Urothelium cell line (cell line): Measurements from ENCODE around the gene IGFBPL1.

Experiments
- DNase-seq: peaks from one replicate; pipeline ENCODE4 v3.0.0; 2011; ENCODE audit warnings: low spot score, mixed read lengths
- FAIRE-seq: peaks from 2 replicates; lab custom pipeline; 2011; peaks lifted over from hg19 to GRCh38; lab: Jason Lieb, UNC

The IGFBPL1 gene

DNA sequence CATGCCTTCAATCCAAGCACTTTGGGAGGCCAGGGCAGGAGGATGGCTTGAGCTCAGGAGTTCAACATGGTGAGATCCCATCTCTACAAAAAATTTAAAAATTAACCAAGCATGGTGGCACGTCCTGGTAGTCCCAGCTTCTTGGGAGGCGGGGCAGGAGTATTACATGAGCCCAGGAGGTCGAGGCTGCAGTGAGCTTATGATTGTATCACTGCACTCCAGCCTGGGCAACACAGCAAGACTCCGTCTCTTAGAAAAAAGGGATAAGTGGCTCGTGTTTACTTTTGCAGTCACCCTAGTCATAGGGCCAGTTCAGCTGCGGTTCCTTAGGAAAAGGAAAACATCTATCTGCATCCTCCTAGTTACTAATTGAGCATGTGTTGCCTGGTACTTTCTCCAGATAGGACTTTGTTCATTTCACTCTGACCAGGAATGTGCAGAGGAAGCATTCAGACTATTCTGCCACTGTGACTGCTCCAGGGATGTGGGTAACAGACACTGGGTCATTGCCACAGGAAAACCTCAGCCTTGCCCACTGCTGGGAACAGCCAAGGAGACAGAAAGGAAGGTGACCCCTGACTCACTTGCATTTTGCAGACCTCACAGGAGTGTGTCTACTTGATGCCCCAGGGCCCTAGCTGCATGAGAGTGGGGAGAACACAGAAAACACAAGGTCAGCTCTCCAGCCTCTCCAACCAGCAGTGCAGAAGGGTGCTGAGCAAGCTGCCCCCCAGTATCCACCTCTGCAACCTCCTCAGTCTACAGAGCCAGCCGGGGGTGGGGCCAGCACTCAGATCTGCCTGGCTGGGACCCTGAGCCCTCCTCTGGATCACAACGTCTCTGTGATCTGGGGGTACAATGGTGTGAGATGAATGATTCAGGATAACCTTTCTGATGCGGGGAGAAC is 65.6 kb downstream of the IGFBPL1 start:
- DNase-seq (no peak), FAIRE-seq (peak; percentile 74)

DNA sequence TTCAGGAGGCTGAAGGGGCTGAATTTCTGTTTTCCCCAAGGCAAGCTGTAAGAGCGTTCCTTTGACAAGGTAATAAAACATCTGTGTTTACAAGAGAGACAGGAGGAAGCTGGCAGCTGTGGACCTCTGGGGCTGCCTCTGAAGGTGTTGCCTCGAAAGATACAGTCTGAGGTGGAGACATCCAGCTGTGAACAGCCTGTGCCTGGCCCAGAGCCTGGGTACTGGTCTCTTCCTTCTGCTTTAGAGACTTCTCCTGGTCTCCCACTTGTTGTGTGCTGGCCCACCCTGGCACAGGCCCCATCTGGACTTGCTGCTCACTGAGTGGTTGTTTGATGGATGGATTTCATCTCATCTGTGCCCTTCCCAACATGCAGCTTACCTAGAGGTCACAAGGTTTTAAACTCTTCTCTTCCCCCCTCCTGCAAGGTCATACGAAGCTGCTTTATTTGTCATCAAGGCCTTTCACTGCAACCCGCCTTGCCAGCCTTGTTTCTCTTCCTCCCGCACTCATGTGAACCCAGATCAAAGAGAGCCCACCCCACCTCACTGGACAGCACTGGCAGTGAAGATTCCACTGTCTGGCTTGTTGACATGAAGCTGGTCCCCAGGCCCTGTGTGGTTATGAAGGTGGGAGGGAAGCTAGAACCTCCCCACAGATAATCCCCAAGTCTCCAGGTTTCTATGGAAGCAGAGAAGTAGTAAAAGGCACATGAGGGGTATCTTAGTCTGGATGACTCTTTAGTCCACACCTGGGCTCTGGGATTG is 66.7 kb downstream of the IGFBPL1 start:
- DNase-seq (no peak), FAIRE-seq (no peak)

DNA sequence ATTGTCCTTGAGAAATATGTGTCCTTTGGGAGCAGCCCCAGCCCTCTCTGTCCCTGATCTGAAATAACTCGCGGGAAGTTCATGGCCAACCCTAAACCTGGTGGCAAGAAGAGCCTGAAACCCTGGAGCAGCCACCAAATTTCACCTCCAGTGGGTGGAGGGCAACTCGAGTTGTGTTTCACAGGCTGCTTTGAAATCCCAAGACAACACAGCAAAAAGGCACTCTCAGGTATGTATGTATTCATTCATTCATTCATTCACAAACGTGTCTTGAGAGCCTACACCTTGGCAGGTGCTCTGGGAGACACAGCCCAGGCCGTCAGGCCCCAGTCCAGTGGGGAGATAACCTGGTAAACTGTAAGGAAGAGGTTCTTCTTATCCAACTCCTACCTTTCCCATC is 67.4 kb downstream of the IGFBPL1 start:
- DNase-seq (no peak), FAIRE-seq (no peak)
